ENCODE data around the gene KRT20. TPM values are rescaled to one million over a fixed set of nuclear protein-coding genes. Genes with fewer than 3 reads are reported as not detected.

KRT20 gene, protein sequence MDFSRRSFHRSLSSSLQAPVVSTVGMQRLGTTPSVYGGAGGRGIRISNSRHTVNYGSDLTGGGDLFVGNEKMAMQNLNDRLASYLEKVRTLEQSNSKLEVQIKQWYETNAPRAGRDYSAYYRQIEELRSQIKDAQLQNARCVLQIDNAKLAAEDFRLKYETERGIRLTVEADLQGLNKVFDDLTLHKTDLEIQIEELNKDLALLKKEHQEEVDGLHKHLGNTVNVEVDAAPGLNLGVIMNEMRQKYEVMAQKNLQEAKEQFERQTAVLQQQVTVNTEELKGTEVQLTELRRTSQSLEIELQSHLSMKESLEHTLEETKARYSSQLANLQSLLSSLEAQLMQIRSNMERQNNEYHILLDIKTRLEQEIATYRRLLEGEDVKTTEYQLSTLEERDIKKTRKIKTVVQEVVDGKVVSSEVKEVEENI
- not detected for total RNA-seq
- total RNA-seq (2013): not detected

DNA sequence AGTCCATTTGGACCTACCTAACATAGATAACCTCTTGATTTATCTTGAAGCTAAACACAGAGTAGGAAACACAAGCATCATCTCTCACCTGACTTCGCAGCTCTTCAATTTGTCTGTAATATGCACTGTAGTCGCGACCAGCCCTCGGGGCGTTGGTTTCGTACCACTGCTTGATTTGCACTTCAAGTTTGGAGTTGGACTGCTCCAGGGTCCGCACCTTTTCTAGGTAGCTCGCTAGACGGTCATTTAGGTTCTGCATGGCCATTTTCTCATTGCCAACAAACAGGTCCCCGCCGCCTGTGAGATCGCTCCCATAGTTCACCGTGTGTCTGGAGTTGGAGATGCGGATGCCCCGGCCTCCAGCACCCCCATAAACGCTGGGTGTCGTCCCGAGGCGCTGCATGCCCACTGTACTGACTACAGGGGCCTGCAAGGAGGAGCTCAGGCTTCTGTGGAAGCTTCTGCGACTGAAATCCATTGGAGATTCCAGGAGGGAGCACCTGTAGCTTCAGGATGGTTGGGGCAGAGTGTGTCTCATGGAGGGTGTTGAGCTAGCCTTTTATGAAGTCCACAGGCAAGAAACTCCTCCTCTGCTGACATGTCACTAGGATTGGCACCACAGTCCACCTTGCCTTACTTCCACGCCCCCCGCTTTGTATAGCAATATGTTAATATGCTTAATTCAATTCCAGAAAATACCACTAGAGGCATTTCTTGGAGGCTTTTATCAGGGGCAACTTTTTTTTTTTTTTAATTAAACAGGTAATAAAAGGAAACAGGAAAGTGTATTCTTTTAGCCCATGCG is at the start of gene KRT20:
Gene KRT20, minus strand, starts transcription at position 535 of the 805 bp plus-strand sequence. Its CDS starts 57 bp downstream, at position 478.
- DNase-seq: no peak
- H3K9me3 ChIP-seq (ENCODE audit: control insufficient read depth, insufficient read depth, low read length): no peaks in the 10 kb centered on the region
- Mint-ChIP-seq H3K27me3 (ENCODE audit: low read depth in 2 of 2) (peaks cover 25 to 34% of the 10 kb centered on the region in 2 donors), H3K4me3 (no peak within 1 kb of the TSS), H3K9me3 (no peaks in the 10 kb centered on the region), H3K4me1 (no peaks in the 10 kb centered on the region), H3K36me3 (no peaks in the 10 kb centered on the region), H3K27ac (no peak within 1 kb of the TSS)
- intact Hi-C loops (cut with micrococcal nuclease): no loop called here
- peaks cover 9% of the 10 kb centered on the region for H3K27me3 ChIP-seq (ENCODE audit: control insufficient read depth, insufficient read depth, low read length)
- TF ChIP-seq, protein P1, sequence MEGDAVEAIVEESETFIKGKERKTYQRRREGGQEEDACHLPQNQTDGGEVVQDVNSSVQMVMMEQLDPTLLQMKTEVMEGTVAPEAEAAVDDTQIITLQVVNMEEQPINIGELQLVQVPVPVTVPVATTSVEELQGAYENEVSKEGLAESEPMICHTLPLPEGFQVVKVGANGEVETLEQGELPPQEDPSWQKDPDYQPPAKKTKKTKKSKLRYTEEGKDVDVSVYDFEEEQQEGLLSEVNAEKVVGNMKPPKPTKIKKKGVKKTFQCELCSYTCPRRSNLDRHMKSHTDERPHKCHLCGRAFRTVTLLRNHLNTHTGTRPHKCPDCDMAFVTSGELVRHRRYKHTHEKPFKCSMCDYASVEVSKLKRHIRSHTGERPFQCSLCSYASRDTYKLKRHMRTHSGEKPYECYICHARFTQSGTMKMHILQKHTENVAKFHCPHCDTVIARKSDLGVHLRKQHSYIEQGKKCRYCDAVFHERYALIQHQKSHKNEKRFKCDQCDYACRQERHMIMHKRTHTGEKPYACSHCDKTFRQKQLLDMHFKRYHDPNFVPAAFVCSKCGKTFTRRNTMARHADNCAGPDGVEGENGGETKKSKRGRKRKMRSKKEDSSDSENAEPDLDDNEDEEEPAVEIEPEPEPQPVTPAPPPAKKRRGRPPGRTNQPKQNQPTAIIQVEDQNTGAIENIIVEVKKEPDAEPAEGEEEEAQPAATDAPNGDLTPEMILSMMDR (IDR thresholded peaks at IDR 0.05): no peak
- no peaks in the 10 kb centered on the region for H3K36me3 ChIP-seq (ENCODE audit: control insufficient read depth, insufficient read depth, low read length)
- 93% methylated on average over 20 of the region's 23 CpGs for WGBS (ENCODE audit: insufficient coverage)
- H3K27ac ChIP-seq (ENCODE audit: low read length): no peak within 1 kb of the TSS
- H3K4me1 ChIP-seq (ENCODE audit: control insufficient read depth, insufficient read depth, low read length): no peaks in the 10 kb centered on the region
- no peak for ATAC-seq
- no peak within 1 kb of the TSS for H3K4me3 ChIP-seq (ENCODE audit: low read length)

DNA sequence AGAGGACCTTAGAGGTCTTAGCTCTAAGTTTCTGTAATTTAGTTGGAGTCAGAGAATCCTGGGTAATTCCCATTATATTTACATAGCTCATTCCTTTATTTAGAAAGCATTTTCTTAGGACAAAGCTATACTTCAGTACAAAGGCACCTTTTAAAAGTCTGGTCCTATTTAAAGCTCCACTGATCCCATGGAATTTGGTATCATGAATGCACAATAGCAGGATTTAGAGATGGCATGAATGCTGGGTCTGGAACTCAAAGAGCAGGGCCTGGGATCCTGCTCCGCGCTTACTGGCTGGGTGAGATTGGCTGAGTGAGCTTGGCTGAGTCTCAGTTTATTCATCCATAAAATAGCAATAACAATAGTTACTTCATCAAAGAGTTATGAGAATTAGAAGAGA is 47.6 kb upstream of the KRT20 start:
- Mint-ChIP-seq H3K9me3 (no peaks in the 10 kb centered on the region), H3K36me3 (no peaks in the 10 kb centered on the region), H3K27me3 (ENCODE audit: low read depth in 2 of 2) (peaks cover 7 to 26% of the 10 kb centered on the region in 2 donors), H3K27ac (no peak overlapping the region), H3K4me1 (no peaks in the 10 kb centered on the region), H3K4me3 (no peak overlapping the region)
- no peaks in the 10 kb centered on the region for H3K36me3 ChIP-seq (ENCODE audit: control insufficient read depth, insufficient read depth, low read length)
- no peak overlapping the region for H3K27ac ChIP-seq (ENCODE audit: low read length)
- DNase-seq: no peak
- H3K4me3 ChIP-seq (ENCODE audit: low read length): no peak overlapping the region
- no peaks in the 10 kb centered on the region for H3K4me1 ChIP-seq (ENCODE audit: control insufficient read depth, insufficient read depth, low read length)
- WGBS (ENCODE audit: insufficient coverage): no CpG with 5 or more reads among the region's 2 CpGs
- H3K9me3 ChIP-seq (ENCODE audit: control insufficient read depth, insufficient read depth, low read length): no peaks in the 10 kb centered on the region
- intact Hi-C loops (cut with micrococcal nuclease): no loop called here
- ATAC-seq: no peak
- no peaks in the 10 kb centered on the region for H3K27me3 ChIP-seq (ENCODE audit: control insufficient read depth, insufficient read depth, low read length)
- TF ChIP-seq, protein P1 (IDR thresholded peaks at IDR 0.05): no peak

DNA sequence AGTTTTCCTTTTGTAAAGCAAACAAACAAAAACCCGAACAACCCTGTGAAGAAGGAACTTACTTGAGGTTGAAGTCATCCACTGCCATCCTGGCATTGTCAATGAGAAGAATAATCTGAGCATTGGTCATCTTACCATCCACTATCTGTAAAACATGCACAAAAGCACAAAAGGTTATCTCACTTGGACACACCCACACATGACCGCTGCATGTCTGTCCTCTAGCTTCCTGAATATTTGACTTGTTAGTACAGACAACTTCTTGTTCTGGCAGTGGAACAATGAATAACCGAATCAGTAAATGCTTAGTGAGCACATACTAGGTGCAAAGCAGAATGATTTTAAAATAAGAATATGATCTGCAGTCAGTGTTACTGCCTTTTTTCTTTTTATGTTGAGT is 46.3 kb upstream of the KRT20 start:
- intact Hi-C loops (cut with micrococcal nuclease): no loop called here

More for the DNA sequence above, 46.3 kb upstream of the KRT20 start:
- Mint-ChIP-seq H3K27ac (no peak overlapping the region), H3K36me3 (no peaks in the 10 kb centered on the region), H3K4me1 (no peaks in the 10 kb centered on the region), H3K4me3 (no peak overlapping the region), H3K27me3 (ENCODE audit: low read depth in 2 of 2) (peaks cover 15 to 39% of the 10 kb centered on the region in 2 donors), H3K9me3 (no peaks in the 10 kb centered on the region)
- TF ChIP-seq, protein P1 (IDR thresholded peaks at IDR 0.05): no peak
- H3K36me3 ChIP-seq (ENCODE audit: control insufficient read depth, insufficient read depth, low read length): no peaks in the 10 kb centered on the region
- 84% methylated on average over 3 of the region's 3 CpGs for WGBS (ENCODE audit: insufficient coverage)
- ATAC-seq: no peak
- no peak for DNase-seq
- H3K9me3 ChIP-seq (ENCODE audit: control insufficient read depth, insufficient read depth, low read length): no peaks in the 10 kb centered on the region
- H3K27me3 ChIP-seq (ENCODE audit: control insufficient read depth, insufficient read depth, low read length): no peaks in the 10 kb centered on the region
- H3K4me3 ChIP-seq (ENCODE audit: low read length): no peak overlapping the region
- no peak overlapping the region for H3K27ac ChIP-seq (ENCODE audit: low read length)
- H3K4me1 ChIP-seq (ENCODE audit: control insufficient read depth, insufficient read depth, low read length): no peaks in the 10 kb centered on the region

Data from natural killer cell (primary cell).